HEK293T (cell line): ENCODE results near the gene NXN.

Source experiments
- BHLHE40 ChIP-seq: fragments of 450-650 bp; IDR thresholded peaks from 2 replicates; pipeline ENCODE4 v1.6.1; 2016; ENCODE audit warnings: mild to moderate bottlenecking, moderate library complexity, borderline replicate concordance
- FOXK2 ChIP-seq: fragments of 450-650 bp; IDR thresholded peaks from 2 replicates; pipeline ENCODE4 v1.6.1; 2016; ENCODE audit warnings: mild to moderate bottlenecking
- FOXM1 ChIP-seq: fragments of 450-650 bp; IDR thresholded peaks from 2 replicates; pipeline ENCODE4 v1.6.1; 2017; ENCODE audit warnings: mild to moderate bottlenecking, borderline replicate concordance
- LEF1 ChIP-seq: fragments of 450-650 bp; IDR thresholded peaks from 2 replicates; pipeline ENCODE4 v1.6.1; 2017; ENCODE audit warnings: mild to moderate bottlenecking, borderline replicate concordance
- NFRKB ChIP-seq: fragments of 450-650 bp; IDR thresholded peaks from 2 replicates; pipeline ENCODE4 v1.6.1; 2016; ENCODE audit warnings: mild to moderate bottlenecking, moderate library complexity
- PKNOX1 ChIP-seq: fragments of 450-650 bp; IDR thresholded peaks from 2 replicates; pipeline ENCODE4 v1.6.1; 2016
- SP1 ChIP-seq: fragments of 450-650 bp; IDR thresholded peaks from 2 replicates; pipeline ENCODE4 v1.6.1; 2017
- SUZ12 ChIP-seq: fragments of 450-650 bp; IDR thresholded peaks from 2 replicates; pipeline ENCODE4 v1.6.1; 2016; ENCODE audit warnings: mild to moderate bottlenecking
- TARDBP ChIP-seq: fragments of 450-650 bp; IDR thresholded peaks from 2 replicates; pipeline ENCODE4 v1.6.1; 2016

- TF ChIP-seq SP1 (no peak), LEF1 (no peak), BHLHE40 (no peak), FOXM1 (no peak), TARDBP (no peak), SUZ12 (no peak), FOXK2 (no peak), NFRKB (no peak), PKNOX1 (peak; percentile 93)
Observed at GRCh38 chr17:871751-872519, 107.6 kb downstream of the NXN start.
